ENCODE measurements around the gene SLC4A7. TPM values are rescaled to one million over a fixed set of nuclear protein-coding genes. Genes with fewer than 3 reads are reported as not detected.

SLC4A7 gene
- total and polyA plus RNA-seq, 10 of the 15 experiments (the other 5 are each of a cell fraction or from before 2014, with no cell fraction given), result 4.4 to 41.4 (median 18.3) TPM

- no TSS peak for BruUV-seq (replicated peaks)
- peaks cover 0 to 8% of the 10 kb centered on the region in 2 experiments; a peak in 2 of 4 replicates for H3K36me3 ChIP-seq (ENCODE audit: control insufficient read depth in 2 of 2, insufficient read depth in 2 of 2, low read length in 1 of 2)
- POLR2A ChIA-PET, result no interaction called here
Measured at GRCh38 chr3:27422617-27423016, 61.6 kb downstream of the SLC4A7 start.

More at GRCh38 chr3:27422617-27423016, 61.6 kb downstream of the SLC4A7 start:
- no peaks in the 10 kb centered on the region for H3K27me3 ChIP-seq (replicated peaks in 1 of 2; ENCODE audit: control insufficient read depth in 2 of 2, insufficient read depth in 2 of 2, low read length in 1 of 2)
- no peak for TF ChIP-seq ZNF217 (IDR thresholded peaks at IDR 0.05)
- TF ChIP-seq RAD21 (IDR thresholded peaks at IDR 0.05; ENCODE audit: insufficient read depth, low read depth, low read length), result no peak
- TF ChIP-seq JUND (IDR thresholded peaks at IDR 0.05; ENCODE audit: low read depth, low read length), result no peak
- TF ChIP-seq, protein P1, sequence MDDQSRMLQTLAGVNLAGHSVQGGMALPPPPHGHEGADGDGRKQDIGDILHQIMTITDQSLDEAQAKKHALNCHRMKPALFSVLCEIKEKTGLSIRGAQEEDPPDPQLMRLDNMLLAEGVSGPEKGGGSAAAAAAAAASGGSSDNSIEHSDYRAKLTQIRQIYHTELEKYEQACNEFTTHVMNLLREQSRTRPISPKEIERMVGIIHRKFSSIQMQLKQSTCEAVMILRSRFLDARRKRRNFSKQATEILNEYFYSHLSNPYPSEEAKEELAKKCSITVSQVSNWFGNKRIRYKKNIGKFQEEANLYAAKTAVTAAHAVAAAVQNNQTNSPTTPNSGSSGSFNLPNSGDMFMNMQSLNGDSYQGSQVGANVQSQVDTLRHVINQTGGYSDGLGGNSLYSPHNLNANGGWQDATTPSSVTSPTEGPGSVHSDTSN (IDR thresholded peaks at IDR 0.05; ENCODE audit: insufficient replicate concordance, low read depth, low read length), result no peak
- no peak for TF ChIP-seq BACH1 (IDR thresholded peaks at IDR 0.05; ENCODE audit: borderline replicate concordance)
- TF ChIP-seq ASH2L (IDR thresholded peaks at IDR 0.05; ENCODE audit: borderline replicate concordance, low read depth), result no peak
- TF ChIP-seq TCF3 (IDR thresholded peaks at IDR 0.05; ENCODE audit: borderline replicate concordance, insufficient read depth, low read depth, low read length), result no peak
- no peak for TF ChIP-seq KAT2A (conservative IDR thresholded peaks at IDR 0.05; ENCODE audit: control insufficient read depth, low read depth, low read length)
- TF ChIP-seq ZBTB40 (IDR thresholded peaks at IDR 0.05; ENCODE audit: borderline replicate concordance), result no peak
- TF ChIP-seq E4F1 (IDR thresholded peaks at IDR 0.05; ENCODE audit: borderline replicate concordance, partially characterized antibody), result no peak
- TF ChIP-seq, protein P2, sequence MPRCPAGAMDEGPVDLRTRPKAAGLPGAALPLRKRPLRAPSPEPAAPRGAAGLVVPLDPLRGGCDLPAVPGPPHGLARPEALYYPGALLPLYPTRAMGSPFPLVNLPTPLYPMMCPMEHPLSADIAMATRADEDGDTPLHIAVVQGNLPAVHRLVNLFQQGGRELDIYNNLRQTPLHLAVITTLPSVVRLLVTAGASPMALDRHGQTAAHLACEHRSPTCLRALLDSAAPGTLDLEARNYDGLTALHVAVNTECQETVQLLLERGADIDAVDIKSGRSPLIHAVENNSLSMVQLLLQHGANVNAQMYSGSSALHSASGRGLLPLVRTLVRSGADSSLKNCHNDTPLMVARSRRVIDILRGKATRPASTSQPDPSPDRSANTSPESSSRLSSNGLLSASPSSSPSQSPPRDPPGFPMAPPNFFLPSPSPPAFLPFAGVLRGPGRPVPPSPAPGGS (IDR thresholded peaks at IDR 0.05; ENCODE audit: borderline replicate concordance, insufficient read depth, low read depth, low read length, poor library complexity, severe bottlenecking), result no peak
- no peak for TF ChIP-seq ZNF24 (IDR thresholded peaks at IDR 0.05)
- no peak overlapping the region for H3K4me3 ChIP-seq
- H3K27ac ChIP-seq (ENCODE audit: control insufficient read depth, insufficient read depth), result no peak overlapping the region
- no peaks in the 10 kb centered on the region for H3K79me2 ChIP-seq (ENCODE audit: control insufficient read depth, insufficient read depth, low read length)
- H3K4me2 ChIP-seq (ENCODE audit: control insufficient read depth, insufficient read depth), result no peak overlapping the region
- no peaks in the 10 kb centered on the region for H4K20me1 ChIP-seq (ENCODE audit: control insufficient read depth, insufficient read depth)
- FAIRE-seq (no peak), ATAC-seq (no peak), DNase-seq (ENCODE audit: low read depth, low spot score) (no peak)
- no peak overlapping the region for H3K9ac ChIP-seq (ENCODE audit: control insufficient read depth, insufficient read depth, low read length)
- H3K4me1 ChIP-seq (ENCODE audit: control insufficient read depth, insufficient read depth, low read length), result no peaks in the 10 kb centered on the region
- H3K9me3 ChIP-seq (replicated peaks; ENCODE audit: control insufficient read depth, insufficient read depth, low read length), result no peaks in the 10 kb centered on the region
- intact Hi-C loops (cut with micrococcal nuclease; ENCODE audit: unreplicated experiment), result no loop called here
- 100% methylated on average over 2 of the region's 2 CpGs for WGBS (ENCODE audit: insufficient coverage, insufficient replicate concordance, low lambda C conversion rate, missing lambda C conversion rate)
- RAD21 ChIA-PET (ENCODE audit: unreplicated experiment), result no interaction called here
- in situ Hi-C loops (cut with MboI), result no loop called here
- CTCF ChIA-PET, result interaction anchor here (0.9 kb wide), 1 partner anchor 44 kb away, joined by 3 read pairs; no protein-coding TSS in a partner anchor
- SMC1A ChIA-PET (ENCODE audit: uncharacterized antibody, unreplicated experiment), result interaction anchor here (1.1 to 1.9 kb wide), 2 partner anchors 11 to 64 kb away, joined by 3 to 6 read pairs; no protein-coding TSS in a partner anchor
- no peak overlapping the region for H2AFZ ChIP-seq (ENCODE audit: control insufficient read depth, low read depth, low read length)

All from GM12878 (cell line).